Transverse colon (tissue), 4 donors: Measurements from ENCODE around the gene SWAP70. TPM values are rescaled to one million over a fixed set of nuclear protein-coding genes. Genes with fewer than 3 reads are reported as not detected.
"Not testable (repeated sequence)": the region's sequence is repeated elsewhere in the genome, so short reads cannot be mapped to it uniquely, and the experiment has no call there.

Source experiments
- DNase-seq: peaks from one replicate; pipeline ENCODE4 v3.0.0-alpha.2; 2019
- H3K27ac ChIP-seq, 4 donors: fragments of 200-600 bp; sonication (generic); 2 replicates each; pipeline ENCODE4 v1.5.1; 2016 to 2018; ENCODE audit warnings: inconsistent platforms in 4 of 4
- H3K27me3 ChIP-seq: fragments of 200-600 bp; sonication (generic); 2 replicates; pipeline ENCODE4 v1.5.1; 2017; ENCODE audit warnings: inconsistent platforms
- H3K36me3 ChIP-seq, 4 donors: fragments of 200-600 bp; sonication (generic); 2 replicates each; pipeline ENCODE4 v1.5.1; 2017 to 2019; ENCODE audit warnings: inconsistent platforms in 4 of 4
- H3K4me1 ChIP-seq, 4 donors: fragments of 200-600 bp; sonication (generic); 2 replicates each; pipeline ENCODE4 v1.5.1; 2017 to 2020; ENCODE audit warnings: inconsistent platforms in 4 of 4
- H3K4me3 ChIP-seq, 4 donors: fragments of 200-600 bp; sonication (generic); 1 replicate in 1 of 4; 2 replicates in 3 of 4; pipeline versions ENCODE4 v1.5.1 to v1.6.1; 2017 to 2019; ENCODE audit warnings: inconsistent platforms in 4 of 4
- H3K9me3 ChIP-seq, 2 donors: fragments of 200-600 bp; sonication (generic); 2 replicates each; pipeline ENCODE4 v1.5.1; 2017 to 2019; ENCODE audit warnings: inconsistent platforms in 2 of 2
- EP300 ChIP-seq: sonication (generic); formaldehyde crosslinking; IDR thresholded peaks from one replicate; pipeline ENCODE4 v1.6.1; 2017; ENCODE audit warnings: antibody characterized with exemption, low read depth
- POLR2A ChIP-seq: fragments of 450-650 bp; IDR thresholded peaks from one replicate; pipeline ENCODE4 v1.6.1; 2016; ENCODE audit warnings: antibody characterized with exemption, mild to moderate bottlenecking, moderate library complexity
- POLR2AphosphoS5 ChIP-seq, 3 donors: sonication (generic); formaldehyde crosslinking; IDR thresholded peaks; one replicate each; pipeline ENCODE4 v1.6.1; 2016; ENCODE audit warnings: antibody characterized with exemption in 3 of 3
- WGBS, 2 donors: methylation state at CpG; one replicate each; pipeline ENCODE4 v1.1.5; 2018; ENCODE audit warnings: low coverage in 1 of 2; 5-methylcytosine and 5-hydroxymethylcytosine counted together
- in situ Hi-C, 4 donors: fragments of 200-750 bp; cut with MboI; loops; one replicate each; pipeline versions ENCODE4 v1.15.0 to v1.15.1; 2017; ENCODE audit warnings: low sequenced_read_pairs in 3 of 4, low pct_ligation_motif_present in 1 of 4, low pct_unique_long_range_greater_than_20kb in 1 of 4
- intact Hi-C: fragments of 100-400 bp; cut with DNase I; formaldehyde crosslinking; loops from one replicate; pipeline ENCODE4 v1.15.1; 2023; ENCODE audit warnings: low total_unique reads
- total RNA-seq, 4 donors: library from RNA; depleted of rRNA; stranded (reverse); fragments of >200 nt; gene quantifications; one replicate each; pipeline ENCODE4 v1.1.0, GENCODE V29; 2016
- TF ChIP-seq, protein P1 (sequence below), 5 experiments: fragments of 200-600 bp in 3 of 5; fragments of 450-650 bp in 2 of 5; sonication (generic) in 3 of 5; IDR thresholded peaks; 1 replicate in 2 of 5; 2 replicates in 3 of 5; pipeline ENCODE4 v1.5.1; 2016 to 2017; ENCODE audit warnings: antibody characterized with exemption in 5 of 5, inconsistent platforms in 3 of 5, mild to moderate bottlenecking in 2 of 5, moderate library complexity in 1 of 5

The SWAP70 gene
- total RNA-seq, 4 donors from 2014 or later, result 18.8 to 52.5 (median 29.1) TPM

- intact Hi-C loops, result no loop called here
- in situ Hi-C loops, result no loop called here
- H3K4me3 ChIP-seq, result no peak overlapping the region
- peaks cover 10 to 43% (median 33%) of the 10 kb centered on the region in 4 donors for H3K4me1 ChIP-seq
- TF ChIP-seq EP300 (no peak), POLR2AphosphoS5 (IDR thresholded peaks at IDR 0.05) (no peak), POLR2A (no peak)
- TF ChIP-seq, protein P1, sequence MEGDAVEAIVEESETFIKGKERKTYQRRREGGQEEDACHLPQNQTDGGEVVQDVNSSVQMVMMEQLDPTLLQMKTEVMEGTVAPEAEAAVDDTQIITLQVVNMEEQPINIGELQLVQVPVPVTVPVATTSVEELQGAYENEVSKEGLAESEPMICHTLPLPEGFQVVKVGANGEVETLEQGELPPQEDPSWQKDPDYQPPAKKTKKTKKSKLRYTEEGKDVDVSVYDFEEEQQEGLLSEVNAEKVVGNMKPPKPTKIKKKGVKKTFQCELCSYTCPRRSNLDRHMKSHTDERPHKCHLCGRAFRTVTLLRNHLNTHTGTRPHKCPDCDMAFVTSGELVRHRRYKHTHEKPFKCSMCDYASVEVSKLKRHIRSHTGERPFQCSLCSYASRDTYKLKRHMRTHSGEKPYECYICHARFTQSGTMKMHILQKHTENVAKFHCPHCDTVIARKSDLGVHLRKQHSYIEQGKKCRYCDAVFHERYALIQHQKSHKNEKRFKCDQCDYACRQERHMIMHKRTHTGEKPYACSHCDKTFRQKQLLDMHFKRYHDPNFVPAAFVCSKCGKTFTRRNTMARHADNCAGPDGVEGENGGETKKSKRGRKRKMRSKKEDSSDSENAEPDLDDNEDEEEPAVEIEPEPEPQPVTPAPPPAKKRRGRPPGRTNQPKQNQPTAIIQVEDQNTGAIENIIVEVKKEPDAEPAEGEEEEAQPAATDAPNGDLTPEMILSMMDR (IDR thresholded peaks at IDR 0.05), result no peak
- DNase-seq, result no peak
- WGBS, 2 donors, result 61 to 80% methylated on average over 2 to 4 of the region's 4 CpGs
- no peaks in the 10 kb centered on the region for H3K27me3 ChIP-seq
- peak overlapping the region in 2 of 4 donors; percentile 16 to 55 for H3K27ac ChIP-seq
- H3K9me3 ChIP-seq, result no peaks in the 10 kb centered on the region
- no peaks in the 10 kb centered on the region for H3K36me3 ChIP-seq
Measured at GRCh38 chr11:9704620-9705019, 40.7 kb downstream of the SWAP70 start.

DNA sequence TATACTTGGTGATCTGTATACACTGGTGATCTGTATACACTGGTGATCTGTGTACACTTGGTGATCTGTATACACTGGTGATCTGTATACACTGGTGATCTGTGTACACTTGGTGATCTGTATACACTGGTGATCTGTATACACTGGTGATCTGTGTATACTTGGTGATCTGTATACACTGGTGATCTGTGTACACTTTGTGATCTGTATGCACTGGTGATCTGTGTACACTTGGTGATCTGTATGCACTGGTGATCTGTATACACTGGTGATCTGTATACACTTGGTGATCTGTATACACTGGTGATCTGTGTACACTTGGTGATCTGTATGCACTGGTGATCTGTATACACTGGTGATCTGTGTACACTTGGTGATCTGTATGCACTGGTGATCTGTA lies 41.5 kb downstream of the SWAP70 start:
- H3K4me1 ChIP-seq, result peaks cover 10 to 37% (median 28%) of the 10 kb centered on the region in 4 donors
- in situ Hi-C loops, H3K36me3 ChIP-seq, H3K4me3 ChIP-seq, DNase-seq, H3K27me3 ChIP-seq, intact Hi-C loops, H3K27ac ChIP-seq, H3K9me3 ChIP-seq: not testable (repeated sequence)

- Histone ChIP-seq H3K27me3 (no peaks in the 10 kb centered on the region), H3K4me1 (peaks cover 0 to 17% (median 10%) of the 10 kb centered on the region in 4 donors), H3K27ac (no peak overlapping the region), H3K4me3 (no peak overlapping the region), H3K36me3 (no peaks in the 10 kb centered on the region), H3K9me3 (no peaks in the 10 kb centered on the region)
- DNase-seq, result no peak
- intact Hi-C loops (no loop called here), in situ Hi-C loops (no loop called here)
- TF ChIP-seq POLR2A (no peak), POLR2AphosphoS5 (IDR thresholded peaks at IDR 0.05) (no peak), EP300 (no peak)
- TF ChIP-seq, protein P1 (IDR thresholded peaks at IDR 0.05), result no peak
- 100% methylated on average over 1 of the region's 1 CpG; no CpG with 5 or more reads in 1 of the 2 donors for WGBS, 2 donors
Measured at GRCh38 chr11:9708544-9708943, 44.7 kb downstream of the SWAP70 start.

- Histone ChIP-seq H3K27me3 (no peaks in the 10 kb centered on the region), H3K9me3 (no peaks in the 10 kb centered on the region), H3K4me1 (peaks cover 0 to 9% (median 0%) of the 10 kb centered on the region in 4 donors), H3K4me3 (no peak overlapping the region), H3K27ac (no peak overlapping the region), H3K36me3 (no peaks in the 10 kb centered on the region)
- in situ Hi-C loops (no loop called here), intact Hi-C loops (no loop called here)
- no peak for TF ChIP-seq POLR2AphosphoS5 (IDR thresholded peaks at IDR 0.05)
- TF ChIP-seq EP300, result no peak
- TF ChIP-seq, protein P1 (IDR thresholded peaks at IDR 0.05), result no peak
- no peak for TF ChIP-seq POLR2A
- 89 to 91% methylated on average over 3 to 4 of the region's 4 CpGs for WGBS, 2 donors
- no peak for DNase-seq
Measured at GRCh38 chr11:9710223-9710622, 46.3 kb downstream of the SWAP70 start.

DNA sequence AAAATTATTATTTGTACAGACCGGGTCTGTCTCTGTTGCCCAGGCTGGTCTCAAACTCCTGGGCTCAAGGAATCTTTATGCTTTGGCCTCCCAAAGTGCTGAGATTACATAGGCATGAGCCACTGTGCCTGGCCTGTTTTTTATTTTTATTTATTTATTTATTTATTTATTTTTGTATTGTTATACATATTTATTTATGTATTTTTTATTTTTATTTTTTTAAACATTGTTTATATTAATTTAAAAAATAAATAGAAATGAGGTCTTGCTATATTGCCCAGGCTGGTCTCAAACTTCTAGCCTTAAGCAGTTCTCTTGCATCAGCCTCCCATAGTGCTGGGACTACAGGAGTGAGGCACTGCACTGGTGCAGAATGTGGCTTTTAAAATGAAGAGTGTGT lies 47.0 kb downstream of the SWAP70 start:
- 56 to 91% methylated on average over 1 of the region's 1 CpG for WGBS, 2 donors
- in situ Hi-C loops, result no loop called here
- TF ChIP-seq, protein P1 (IDR thresholded peaks at IDR 0.05), result no peak
- TF ChIP-seq POLR2A, result no peak
- H3K4me1 ChIP-seq, result peaks cover 0 to 9% (median 0%) of the 10 kb centered on the region in 4 donors
- H3K4me3 ChIP-seq, result no peak overlapping the region
- no peaks in the 10 kb centered on the region for H3K36me3 ChIP-seq
- intact Hi-C loops, result no loop called here
- H3K27me3 ChIP-seq, result no peaks in the 10 kb centered on the region
- no peak overlapping the region for H3K27ac ChIP-seq
- DNase-seq, result no peak
- no peaks in the 10 kb centered on the region for H3K9me3 ChIP-seq
